Upper lobe of right lung (tissue), 1 donor: ENCODE results near the gene RADIL. TPM values are rescaled to one million over a fixed set of nuclear protein-coding genes. Genes with fewer than 3 reads are reported as not detected.

Experiments
- ATAC-seq: fragments of 200-7000 bp; cut with Tn5 transposase; one replicate; pipeline ENCODE4 v1.9.1; 2020; ENCODE audit warnings: mild to moderate bottlenecking, moderate library complexity
- DNase-seq: peaks from one replicate; pipeline ENCODE4 v3.0.0-alpha.2; 2020
- H3K27ac ChIP-seq: fragments of 200-600 bp; one replicate; pipeline ENCODE4 v1.8.0; 2022
- H3K27me3 ChIP-seq: fragments of 200-600 bp; one replicate; pipeline ENCODE4 v1.8.0; 2022; ENCODE audit warnings: mild to moderate bottlenecking
- H3K36me3 ChIP-seq: fragments of 200-600 bp; one replicate; pipeline ENCODE4 v1.8.0; 2022
- H3K4me1 ChIP-seq: fragments of 200-600 bp; one replicate; pipeline ENCODE4 v1.8.0; 2022
- H3K4me3 ChIP-seq: fragments of 200-600 bp; one replicate; pipeline ENCODE4 v1.8.0; 2022; ENCODE audit warnings: mild to moderate bottlenecking
- H3K9me3 ChIP-seq: fragments of 200-600 bp; one replicate; pipeline ENCODE4 v1.8.0; 2022
- CTCF ChIP-seq: fragments of 200-600 bp; IDR thresholded peaks from one replicate; pipeline ENCODE4 v1.8.0; 2022; ENCODE audit warnings: antibody characterized with exemption
- intact Hi-C: fragments of 100-400 bp; cut with DNase I; formaldehyde crosslinking; loops from one replicate; pipeline ENCODE4 v1.11.0; 2022
- total RNA-seq: library from RNA; stranded (reverse); fragmentation: NEBNext Ultra II Directional; extraction: Animal tissue kit (Norgen Biotek cat#: 25700); gene quantifications from one replicate; pipeline ENCODE4 v1.2.1, GENCODE V29; 2021
- donor health status: DM: no; HTN: yes; CAD: no; lungs with severe emphysema.

The RADIL gene
- total RNA-seq, 1 donor from 2014 or later = 7.3 TPM

- DNase-seq = no peak
- intact Hi-C loops = no loop called here
- Histone ChIP-seq H3K4me3 (no peak overlapping the region), H3K27me3 (no peaks in the 10 kb centered on the region), H3K9me3 (no peaks in the 10 kb centered on the region), H3K27ac (no peak overlapping the region), H3K36me3 (no peaks in the 10 kb centered on the region), H3K4me1 (no peaks in the 10 kb centered on the region)
- ATAC-seq = no peak
- no peak for TF ChIP-seq CTCF
These were observed 69.1 kb downstream of the RADIL start for GRCh38 chr7:4814433-4814832.

- DNase-seq (no peak), ATAC-seq (no peak)
- intact Hi-C loops = no loop called here
- Histone ChIP-seq H3K27me3 (no peaks in the 10 kb centered on the region), H3K27ac (no peak overlapping the region), H3K4me1 (no peaks in the 10 kb centered on the region), H3K4me3 (no peak overlapping the region), H3K9me3 (no peaks in the 10 kb centered on the region), H3K36me3 (no peaks in the 10 kb centered on the region)
- no peak for TF ChIP-seq CTCF
These were observed 73.8 kb downstream of the RADIL start for GRCh38 chr7:4809666-4810065.

GRCh38 chr7:4809091-4809591 is 74.4 kb downstream of the RADIL start:
- intact Hi-C loops = no loop called here
- no peak overlapping the region for H3K27ac ChIP-seq
- H3K4me3 ChIP-seq = no peak overlapping the region
- no peaks in the 10 kb centered on the region for H3K4me1 ChIP-seq
- DNase-seq (no peak), ATAC-seq (no peak)
- no peaks in the 10 kb centered on the region for H3K27me3 ChIP-seq
- TF ChIP-seq CTCF = no peak
- H3K36me3 ChIP-seq = no peaks in the 10 kb centered on the region
- H3K9me3 ChIP-seq = no peaks in the 10 kb centered on the region

GRCh38 chr7:4808565-4808964 is 75.0 kb downstream of the RADIL start:
- Histone ChIP-seq H3K27ac (no peak overlapping the region), H3K27me3 (no peaks in the 10 kb centered on the region), H3K36me3 (no peaks in the 10 kb centered on the region), H3K4me3 (no peak overlapping the region), H3K9me3 (no peaks in the 10 kb centered on the region), H3K4me1 (no peaks in the 10 kb centered on the region)
- ATAC-seq (no peak), DNase-seq (no peak)
- intact Hi-C loops = no loop called here
- TF ChIP-seq CTCF = no peak

- ATAC-seq (no peak), DNase-seq (no peak)
- no peak overlapping the region for H3K4me3 ChIP-seq
- intact Hi-C loops = no loop called here
- H3K4me1 ChIP-seq = no peaks in the 10 kb centered on the region
- no peaks in the 10 kb centered on the region for H3K36me3 ChIP-seq
- no peaks in the 10 kb centered on the region for H3K9me3 ChIP-seq
- TF ChIP-seq CTCF = no peak
- H3K27me3 ChIP-seq = no peaks in the 10 kb centered on the region
- H3K27ac ChIP-seq = no peak overlapping the region
These were observed 75.5 kb downstream of the RADIL start for GRCh38 chr7:4808026-4808425.

- DNase-seq (no peak), ATAC-seq (peak; percentile 14)
- Histone ChIP-seq H3K4me1 (no peaks in the 10 kb centered on the region), H3K36me3 (no peaks in the 10 kb centered on the region), H3K27me3 (no peaks in the 10 kb centered on the region), H3K4me3 (no peak overlapping the region), H3K9me3 (no peaks in the 10 kb centered on the region), H3K27ac (no peak overlapping the region)
- intact Hi-C loops = no loop called here
- no peak for TF ChIP-seq CTCF
These were observed 75.9 kb downstream of the RADIL start for GRCh38 chr7:4807598-4808016.
